ENCODE data around the gene IP6K3.

- TF ChIP-seq REST (IDR thresholded peaks at IDR 0.05; ENCODE audit: low read depth, low read length): no peak
- peak; percentile 16 for TF ChIP-seq CTCF (IDR thresholded peaks at IDR 0.05)
- TF ChIP-seq PBX3 (IDR thresholded peaks at IDR 0.05): no peak
- TF ChIP-seq NFIC (IDR thresholded peaks at IDR 0.05; ENCODE audit: borderline replicate concordance): no peak
- no peak for TF ChIP-seq USF1 (IDR thresholded peaks at IDR 0.05; ENCODE audit: borderline replicate concordance, low read depth)
Observed at GRCh38 chr6:33779290-33779689, 32.6 kb upstream of the IP6K3 start.

Data from SK-N-SH (cell line).